K562 (cell line): ENCODE data around the gene OXLD1. TPM values are rescaled to one million over a fixed set of nuclear protein-coding genes. Genes with fewer than 3 reads are reported as not detected.

Source experiments
- ATAC-seq: fragments of 200-7000 bp; cut with Tn5 transposase; 3 replicates; pipeline ENCODE4 v1.9.1; 2020; ENCODE audit warnings: moderate library complexity
- BruUV-seq: library from RNA; stranded (reverse); fragments of 400-500 nt; replicated peaks from 2 replicates; lab custom pipeline; 2021; lab: Mats Ljungman, UMichigan
- CTCF ChIA-PET: fragments of 300-600 bp; formaldehyde crosslinking; extraction: SDS; loops from one replicate; lab custom pipeline; 2021; ENCODE audit warnings: low intra/inter-chr PET ratio; lab: Yijun Ruan, JAX
- POLR2A ChIA-PET: fragments of 300-600, 350-650 bp; sonication (Branson Sonifier 250); formaldehyde crosslinking; extraction: SDS; loops from one replicate; lab custom pipeline; 2021; ENCODE audit warnings: antibody characterized with exemption, inconsistent platforms; lab: Yijun Ruan, JAX
- DNase-seq, 4 experiments: peaks; one replicate each; pipeline versions ENCODE4 v3.0.0 to v3.0.0-alpha.2; 2011 to 2018; ENCODE audit warnings: low spot score in 3 of 4, mixed read lengths in 3 of 4; ENCODE audit errors: extremely low read depth in 1 of 4
- FAIRE-seq: peaks from 2 replicates; lab custom pipeline; 2011; peaks lifted over from hg19 to GRCh38; lab: Jason Lieb, UNC
- H2AFZ ChIP-seq: 2 replicates; pipeline ENCODE4 v1.6.0; 2011; ENCODE audit warnings: low read depth, low read length, control low read depth, inconsistent platforms
- H3K27ac ChIP-seq: fragments of 200-600 bp; 3 replicates; pipeline ENCODE4 v1.8.0; 2011; ENCODE audit warnings: low read depth, mild to moderate bottlenecking, control low read depth, inconsistent platforms, low read length, moderate library complexity, mixed read lengths; ENCODE audit errors: extremely low read depth
- H3K27me3 ChIP-seq, 2 experiments: fragments of 300-600 bp in 1 of 2; 2 replicates in 1 of 2; 3 replicates in 1 of 2; pipeline versions ENCODE4 v1.6.0 to v1.8.0; 2011; ENCODE audit warnings: inconsistent platforms in 2 of 2, low read length in 2 of 2, mild to moderate bottlenecking in 1 of 2, mixed read lengths in 1 of 2, moderate library complexity in 1 of 2; ENCODE audit not compliant: control insufficient read depth in 2 of 2, insufficient read depth in 2 of 2
- H3K36me3 ChIP-seq: fragments of 300-600 bp; 3 replicates; pipeline ENCODE4 v1.8.0; 2011; ENCODE audit warnings: mild to moderate bottlenecking, low read length, inconsistent platforms; ENCODE audit not compliant: control insufficient read depth, insufficient read depth
- H3K4me1 ChIP-seq, 2 experiments: fragments of 200-600 bp in 1 of 2; replicated peaks in 1 of 2; 2 replicates in 1 of 2; 3 replicates in 1 of 2; pipeline versions ENCODE4 v1.5.1 to v1.8.0; 2011; ENCODE audit warnings: inconsistent platforms in 2 of 2, low read length in 2 of 2, mild to moderate bottlenecking in 1 of 2, mixed read lengths in 1 of 2, moderate library complexity in 1 of 2; ENCODE audit not compliant: control insufficient read depth in 2 of 2, insufficient read depth in 2 of 2
- H3K4me2 ChIP-seq: 2 replicates; pipeline ENCODE4 v1.6.1; 2011; ENCODE audit warnings: low read length, control low read depth, inconsistent platforms, mixed read lengths; ENCODE audit not compliant: insufficient read depth
- H3K4me3 ChIP-seq: fragments of 200-600 bp; sonication (generic), shearing (Covaris generic); 2 replicates; pipeline ENCODE4 v1.5.1; 2016; ENCODE audit warnings: control low read depth, inconsistent platforms
- H3K79me2 ChIP-seq: fragments of 200-600 bp; 3 replicates; pipeline ENCODE4 v1.8.0; 2011; ENCODE audit warnings: low read length, inconsistent platforms; ENCODE audit not compliant: control insufficient read depth, insufficient read depth
- H3K9ac ChIP-seq, 2 experiments: 2 replicates each; pipeline versions ENCODE4 v1.6.0 to v1.6.1; 2011; ENCODE audit warnings: low read depth in 2 of 2, low read length in 2 of 2, control low read depth in 1 of 2, inconsistent platforms in 1 of 2, mild to moderate bottlenecking in 1 of 2, mixed read lengths in 1 of 2; ENCODE audit not compliant: insufficient read depth in 1 of 2
- H3K9me1 ChIP-seq: one replicate; pipeline ENCODE4 v1.6.0; 2011; ENCODE audit warnings: inconsistent platforms, mild to moderate bottlenecking, low read length, moderate library complexity; ENCODE audit not compliant: control insufficient read depth, insufficient read depth
- H3K9me3 ChIP-seq: replicated peaks from 2 replicates; pipeline ENCODE4 v1.5.1; 2011; ENCODE audit warnings: low read depth, low read length, inconsistent platforms; ENCODE audit not compliant: control insufficient read depth, insufficient read depth
- H4K20me1 ChIP-seq: replicated peaks from 2 replicates; pipeline ENCODE4 v1.6.1; 2011; ENCODE audit warnings: low read length, inconsistent platforms, mixed read lengths; ENCODE audit not compliant: control insufficient read depth, insufficient read depth
- BCOR ChIP-seq: fragments of 450-650 bp; IDR thresholded peaks from 2 replicates; pipeline ENCODE4 v1.6.1; 2016
- CBX2 ChIP-seq: fragments of 200-600 bp; sonication (generic); IDR thresholded peaks from one replicate; pipeline ENCODE4 v1.6.1; 2012; ENCODE audit warnings: mild to moderate bottlenecking, low read length, inconsistent platforms; ENCODE audit not compliant: insufficient read depth, poor library complexity, severe bottlenecking
- NFRKB ChIP-seq: fragments of 450-650 bp; IDR thresholded peaks from 2 replicates; pipeline ENCODE4 v1.6.1; 2016; ENCODE audit warnings: low read depth
- SPI1 ChIP-seq: IDR thresholded peaks from 2 replicates; pipeline ENCODE4 v1.6.1; 2011; ENCODE audit warnings: low read depth, low read length, control low read depth, borderline replicate concordance
- ZNF124 ChIP-seq: sonication (generic); formaldehyde crosslinking; IDR thresholded peaks from 2 replicates; pipeline ENCODE4 v1.8.1; 2022; ENCODE audit warnings: missing genetic modification reagents
- WGBS: fragments of 100-300 bp; shearing (Covaris generic); methylation state at CpG from one replicate; pipeline ENCODE4 v1.1.6; 2016; ENCODE audit warnings: low coverage, mixed read lengths; ENCODE audit not compliant: insufficient coverage; ENCODE audit errors: missing lambda C conversion rate; 5-methylcytosine and 5-hydroxymethylcytosine counted together
- in situ Hi-C: fragments of 300-500 bp; cut with MboI; formaldehyde crosslinking; loops from 4 replicates; pipeline ENCODE4 v1.15.0; 2018; ENCODE audit warnings: inconsistent platforms, mixed read lengths
- intact Hi-C: fragments of 100-400 bp; cut with micrococcal nuclease; formaldehyde crosslinking; loops from 2 replicates; pipeline ENCODE4 v1.14.2; 2022
- polyA plus RNA-seq, 8 experiments: library from polyadenylated mRNA; depleted of rRNA in 4 of 8; stranded (reverse) in 5 of 8; unstranded in 3 of 8; fragments of >200 nt; fragmentation: Nextera tagmentation in 2 of 8; fragmentation: Illumina TruSeq in 1 of 8; extraction: Ambion mirVana in 2 of 8; extraction: Trizol in 1 of 8; gene quantifications; 2 replicates each; pipeline versions ENCODE4 v1.2.1 to v1.2.3, GENCODE V29; 2011 to 2014; ENCODE audit warnings: inconsistent platforms in 1 of 8, missing spikeins in 1 of 8
- total RNA-seq, 7 experiments: library from RNA; depleted of rRNA in 6 of 7; stranded (reverse); fragments of >200 nt in 6 of 7; fragmentation: Illumina TruSeq in 2 of 7; extraction: Trizol in 2 of 7; gene quantifications; 2 replicates each; pipeline versions ENCODE4 v1.2.1 to v1.2.3, GENCODE V29; 2011 to 2021; ENCODE audit warnings: low replicate concordance in 1 of 7
- TF ChIP-seq, protein P1 (sequence below): sonication (generic); formaldehyde crosslinking; IDR thresholded peaks from 2 replicates; pipeline ENCODE4 v1.8.0; 2022; ENCODE audit warnings: mild to moderate bottlenecking, low read depth, missing genetic modification reagents

Gene OXLD1
- total and polyA plus RNA-seq, 9 of the 15 experiments (the other 6 are each of a cell fraction or from before 2014, with no cell fraction given) = 4.4 to 115 (median 29.3) TPM

DNA sequence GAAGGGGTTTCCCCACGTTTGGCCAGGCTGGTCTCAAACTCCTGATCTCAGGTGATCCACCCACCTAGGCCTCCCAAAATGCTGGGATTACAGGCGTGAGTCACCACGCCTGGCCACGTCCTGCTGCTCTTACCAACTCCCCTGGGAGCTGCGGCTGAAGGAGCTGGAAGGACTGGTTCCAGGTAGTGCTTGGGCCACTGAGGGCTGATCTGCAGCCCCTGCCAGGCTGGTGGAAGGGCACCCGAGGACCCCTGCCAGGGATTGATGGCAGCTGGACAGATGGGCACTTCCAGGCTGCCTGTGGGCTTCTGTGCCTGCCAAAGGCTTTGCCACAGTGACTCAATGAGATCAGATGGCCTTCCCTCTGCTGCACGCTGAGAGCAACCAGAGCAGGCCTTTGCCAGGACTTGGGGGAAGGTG is 2.3 kb downstream of the OXLD1 start (continued):
- TF ChIP-seq, protein P1, sequence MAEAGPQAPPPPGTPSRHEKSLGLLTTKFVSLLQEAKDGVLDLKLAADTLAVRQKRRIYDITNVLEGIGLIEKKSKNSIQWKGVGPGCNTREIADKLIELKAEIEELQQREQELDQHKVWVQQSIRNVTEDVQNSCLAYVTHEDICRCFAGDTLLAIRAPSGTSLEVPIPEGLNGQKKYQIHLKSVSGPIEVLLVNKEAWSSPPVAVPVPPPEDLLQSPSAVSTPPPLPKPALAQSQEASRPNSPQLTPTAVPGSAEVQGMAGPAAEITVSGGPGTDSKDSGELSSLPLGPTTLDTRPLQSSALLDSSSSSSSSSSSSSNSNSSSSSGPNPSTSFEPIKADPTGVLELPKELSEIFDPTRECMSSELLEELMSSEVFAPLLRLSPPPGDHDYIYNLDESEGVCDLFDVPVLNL (CRISPR knock-in tag) = 0 out of 2 replicates have a peak, but pooled peaks have one; percentile 25
- no peak for TF ChIP-seq ZNF124

DNA sequence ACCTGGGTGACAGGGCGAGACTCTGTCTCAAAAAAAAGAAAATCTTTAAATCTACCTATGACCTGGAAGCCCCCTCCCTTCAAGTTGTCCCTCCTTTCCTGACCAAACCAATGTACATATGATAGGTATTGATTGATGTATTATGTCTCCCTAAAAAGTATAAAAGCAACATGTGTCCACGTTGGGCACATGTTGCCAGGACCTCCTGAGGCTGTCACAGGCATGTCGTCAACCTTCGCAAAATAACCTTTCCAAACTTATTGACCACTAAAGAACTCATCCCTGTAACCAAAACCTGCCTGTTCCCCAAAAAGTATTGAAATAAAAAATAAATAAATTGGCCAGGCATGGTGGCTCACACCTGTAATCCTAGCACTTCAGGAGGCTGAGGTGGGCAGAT is 4.4 kb downstream of the OXLD1 start:
- 90% methylated on average over 4 of the region's 4 CpGs for WGBS
- Histone ChIP-seq H3K27ac (no peak overlapping the region), H2AFZ (no peak overlapping the region; the same call in 1 of the 2 replicates), H3K9me1 (no peaks in the 10 kb centered on the region), H3K4me2 (no peak overlapping the region), H3K9me3 (no peaks in the 10 kb centered on the region), H3K36me3 (peaks cover 17% of the 10 kb centered on the region; the same call in 1 of the 3 replicates), H3K27me3 (no peaks in the 10 kb centered on the region), H3K79me2 (peaks cover 30% of the 10 kb centered on the region), H4K20me1 (no peaks in the 10 kb centered on the region), H3K9ac (no peak overlapping the region), H3K4me3 (no peak overlapping the region), H3K4me1 (peaks cover 29 to 43% of the 10 kb centered on the region in 2 experiments)
- ATAC-seq (no peak), FAIRE-seq (no peak), DNase-seq (no peak)
- CTCF ChIA-PET = no interaction called here
- intact Hi-C loops (no loop called here), in situ Hi-C loops (no loop called here)
- TF ChIP-seq BCOR (no peak), NFRKB (no peak), SPI1 (no peak), CBX2 (no peak)
- POLR2A ChIA-PET = interaction anchor here (0.6 to 2.3 kb wide), 7 partner anchors 13 to 1189 kb away, joined by 3 to 8 read pairs (median 3); partner anchors contain the start of genes ARL16 and HGS
- no TSS peak for BruUV-seq
